T-helper 1 cell treated with Interleukin-12 subunit alpha and Interleukin-12 subunit beta and Interleukin-4 antibody, amounts not matched to agents 30 μg/mL and 1 μg/mL, for 36 hours (primary cell): ENCODE results near the gene LRRC3B.

Experiments
- H3K27ac Mint-ChIP-seq: one replicate; pipeline ENCODE4 v1.8.0; 2021; ENCODE audit warnings: mild to moderate bottlenecking, mixed read lengths
- H3K27me3 Mint-ChIP-seq: one replicate; pipeline ENCODE4 v1.8.0; 2021; ENCODE audit warnings: low read depth, mixed read lengths
- H3K36me3 Mint-ChIP-seq: one replicate; pipeline ENCODE4 v1.8.0; 2021; ENCODE audit warnings: low read depth, mixed read lengths
- H3K4me1 Mint-ChIP-seq: one replicate; pipeline ENCODE4 v1.8.0; 2021; ENCODE audit warnings: low read depth, mixed read lengths
- H3K4me3 Mint-ChIP-seq: one replicate; pipeline ENCODE4 v1.8.0; 2021; ENCODE audit warnings: mild to moderate bottlenecking, moderate library complexity, mixed read lengths
- H3K9me3 Mint-ChIP-seq: one replicate; pipeline ENCODE4 v1.8.0; 2021; ENCODE audit warnings: mixed read lengths

LRRC3B gene

DNA sequence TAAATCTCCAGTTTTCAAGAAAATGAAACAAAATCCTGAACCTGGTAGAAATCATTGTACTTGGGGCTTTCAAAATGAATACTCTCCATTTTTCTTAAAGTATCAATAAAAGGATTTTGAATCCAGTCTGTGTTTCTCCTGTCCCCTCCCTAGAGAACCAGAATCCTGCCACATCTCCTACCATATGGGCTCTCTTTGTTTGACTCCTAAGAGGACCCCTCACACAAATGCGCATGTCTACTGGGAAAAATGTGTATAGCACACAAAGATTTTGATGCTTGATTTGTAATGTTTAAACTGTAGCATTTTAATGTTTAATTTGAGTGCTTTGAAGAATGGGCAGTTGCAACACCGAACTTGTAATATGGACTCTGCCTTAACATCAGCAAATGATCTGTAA, 25.9 kb downstream of the LRRC3B start:
- Mint-ChIP-seq H3K36me3 (no peaks in the 10 kb centered on the region), H3K27me3 (no peaks in the 10 kb centered on the region), H3K27ac (no peak overlapping the region), H3K4me1 (no peaks in the 10 kb centered on the region), H3K9me3 (no peaks in the 10 kb centered on the region), H3K4me3 (no peak overlapping the region)

DNA sequence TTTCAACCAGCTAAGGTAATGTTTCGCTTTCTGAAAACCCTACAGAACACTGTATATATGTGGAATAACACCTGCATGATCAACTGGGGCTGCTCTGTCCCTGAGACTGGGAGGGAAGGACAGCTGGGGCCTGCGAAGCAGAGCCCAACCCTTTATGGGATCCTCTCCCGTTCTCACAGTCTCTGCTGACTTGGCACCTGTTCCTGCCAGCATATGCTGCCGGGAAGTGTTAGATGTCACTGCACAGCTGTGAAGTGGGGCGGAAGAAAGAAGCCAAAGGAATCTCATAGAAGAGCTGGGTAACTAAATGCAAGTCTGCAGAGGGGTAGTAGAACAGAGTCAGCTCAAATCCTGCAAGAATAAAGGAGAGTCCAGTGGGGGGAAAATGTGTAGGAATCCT, 29.6 kb downstream of the LRRC3B start:
- no peaks in the 10 kb centered on the region for H3K4me1 Mint-ChIP-seq
- H3K36me3 Mint-ChIP-seq, result no peaks in the 10 kb centered on the region
- no peak overlapping the region for H3K4me3 Mint-ChIP-seq
- no peaks in the 10 kb centered on the region for H3K9me3 Mint-ChIP-seq
- no peak overlapping the region for H3K27ac Mint-ChIP-seq
- H3K27me3 Mint-ChIP-seq, result no peaks in the 10 kb centered on the region

DNA sequence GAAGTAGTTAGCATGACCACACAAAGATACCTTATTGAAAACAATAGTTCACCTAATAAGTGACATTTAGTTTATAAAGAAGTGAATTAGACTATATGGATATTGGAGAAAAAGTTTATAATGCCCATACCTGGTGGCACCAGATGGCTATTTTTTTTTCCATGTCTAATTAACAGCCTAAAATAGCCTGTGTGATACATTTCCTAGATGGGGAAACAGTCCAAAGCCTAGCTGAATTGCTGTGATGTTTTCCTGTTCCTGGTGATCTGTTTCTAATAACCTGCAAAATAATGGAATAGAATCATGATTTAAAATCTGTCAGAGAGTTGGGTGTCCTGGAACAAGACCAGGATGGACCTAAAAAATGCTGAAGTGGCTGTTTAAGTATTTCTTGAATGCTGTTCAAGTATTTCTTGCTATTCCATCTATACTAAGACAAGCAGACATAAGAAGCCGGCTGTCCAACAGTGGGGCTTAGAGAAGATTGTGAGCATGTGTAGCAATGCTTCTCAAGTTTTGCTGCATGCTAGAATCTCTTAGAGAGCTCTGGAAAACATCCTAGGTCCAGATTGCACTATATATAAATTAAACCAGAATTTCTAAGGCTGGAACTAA, 31.3 kb downstream of the LRRC3B start:
- H3K4me3 Mint-ChIP-seq, result no peak overlapping the region
- no peaks in the 10 kb centered on the region for H3K27me3 Mint-ChIP-seq
- H3K4me1 Mint-ChIP-seq, result no peaks in the 10 kb centered on the region
- H3K9me3 Mint-ChIP-seq, result peaks cover 4% of the 10 kb centered on the region
- no peak overlapping the region for H3K27ac Mint-ChIP-seq
- H3K36me3 Mint-ChIP-seq, result no peaks in the 10 kb centered on the region

GRCh38 chr3:26655231-26655630, 32.7 kb downstream of the LRRC3B start:
- Mint-ChIP-seq H3K4me1 (no peaks in the 10 kb centered on the region), H3K9me3 (peaks cover 4% of the 10 kb centered on the region)

GRCh38 chr3:26657348-26657976, 34.9 kb downstream of the LRRC3B start:
- Mint-ChIP-seq H3K4me1 (no peaks in the 10 kb centered on the region), H3K36me3 (no peaks in the 10 kb centered on the region), H3K27ac (no peak overlapping the region), H3K27me3 (no peaks in the 10 kb centered on the region), H3K9me3 (peaks cover 4% of the 10 kb centered on the region), H3K4me3 (no peak overlapping the region)

More at GRCh38 chr3:26655231-26655630, 32.7 kb downstream of the LRRC3B start:
- H3K36me3 Mint-ChIP-seq, result no peaks in the 10 kb centered on the region
- no peak overlapping the region for H3K4me3 Mint-ChIP-seq
- H3K27me3 Mint-ChIP-seq, result no peaks in the 10 kb centered on the region
- H3K27ac Mint-ChIP-seq, result no peak overlapping the region

DNA sequence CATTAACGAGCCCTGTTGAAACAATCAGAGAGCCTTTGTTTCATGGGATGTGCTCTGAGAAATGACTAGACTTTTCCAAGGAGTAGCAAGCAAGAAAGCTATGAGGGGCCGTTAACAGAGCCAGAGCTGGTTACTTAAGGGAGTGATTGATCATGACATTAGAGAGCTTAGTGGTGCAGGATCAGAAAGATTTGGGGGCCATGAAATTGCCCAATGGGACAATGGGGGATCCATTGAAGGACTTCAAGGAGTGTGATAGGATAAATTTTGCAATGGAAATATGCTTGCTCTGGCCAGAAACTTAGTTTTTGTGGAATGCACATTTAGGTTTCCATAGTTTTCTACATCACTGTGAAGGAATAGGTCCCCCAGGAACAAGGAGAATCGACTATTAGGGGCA, 45.6 kb downstream of the LRRC3B start:
- Mint-ChIP-seq H3K9me3 (peaks cover 3% of the 10 kb centered on the region), H3K4me1 (no peaks in the 10 kb centered on the region), H3K4me3 (no peak overlapping the region), H3K27ac (no peak overlapping the region), H3K36me3 (no peaks in the 10 kb centered on the region), H3K27me3 (no peaks in the 10 kb centered on the region)

DNA sequence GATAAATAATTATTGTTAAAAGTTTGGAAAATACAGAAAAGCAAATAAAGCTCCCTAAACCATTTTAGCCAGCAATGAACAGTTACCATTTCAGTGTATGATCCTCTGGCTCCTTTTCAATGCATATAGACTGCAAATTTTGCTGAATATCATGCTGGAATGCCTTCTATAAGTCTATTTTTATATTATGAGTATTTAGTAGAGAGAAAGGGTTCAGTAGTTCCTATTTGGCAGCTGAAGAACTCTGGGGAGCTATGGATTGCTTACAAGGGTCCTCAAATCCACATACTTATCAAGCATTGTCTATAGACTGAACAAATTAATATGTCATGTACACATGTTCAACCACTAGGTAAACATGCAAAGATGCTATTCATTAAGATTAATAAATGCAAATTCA, 46.1 kb downstream of the LRRC3B start:
- H3K36me3 Mint-ChIP-seq, result no peaks in the 10 kb centered on the region
- no peaks in the 10 kb centered on the region for H3K4me1 Mint-ChIP-seq
- H3K4me3 Mint-ChIP-seq, result no peak overlapping the region
- H3K9me3 Mint-ChIP-seq, result peaks cover 3% of the 10 kb centered on the region
- H3K27ac Mint-ChIP-seq, result no peak overlapping the region
- no peaks in the 10 kb centered on the region for H3K27me3 Mint-ChIP-seq

GRCh38 chr3:26675336-26675735, 52.8 kb downstream of the LRRC3B start:
- Mint-ChIP-seq H3K27me3 (no peaks in the 10 kb centered on the region), H3K27ac (no peak overlapping the region), H3K9me3 (no peaks in the 10 kb centered on the region), H3K4me3 (no peak overlapping the region), H3K36me3 (no peaks in the 10 kb centered on the region), H3K4me1 (no peaks in the 10 kb centered on the region)

GRCh38 chr3:26681632-26682031, 59.1 kb downstream of the LRRC3B start:
- no peak overlapping the region for H3K4me3 Mint-ChIP-seq

DNA sequence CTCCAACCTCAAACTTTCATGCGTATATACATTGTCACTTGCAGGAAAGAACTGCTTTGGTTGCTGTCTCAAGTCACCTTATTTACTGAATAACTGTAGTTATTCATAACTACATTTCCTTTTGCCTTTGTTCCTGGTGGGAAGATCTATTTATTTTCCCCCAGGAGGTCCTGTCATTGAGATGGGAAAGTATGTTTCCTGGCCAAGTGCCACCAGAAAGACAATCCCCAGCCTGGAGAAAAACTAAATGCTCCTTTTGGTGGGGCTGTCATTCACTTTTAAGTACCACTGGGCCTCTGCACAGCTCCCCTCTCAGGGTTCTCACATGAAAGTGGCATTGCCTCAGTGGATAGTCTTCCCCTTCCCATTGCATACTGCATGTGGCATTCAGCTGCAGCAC, 59.8 kb downstream of the LRRC3B start:
- no peaks in the 10 kb centered on the region for H3K36me3 Mint-ChIP-seq
- H3K27me3 Mint-ChIP-seq, result no peaks in the 10 kb centered on the region
- H3K27ac Mint-ChIP-seq, result no peak overlapping the region
- peaks cover 3% of the 10 kb centered on the region for H3K9me3 Mint-ChIP-seq
- H3K4me3 Mint-ChIP-seq, result no peak overlapping the region
- H3K4me1 Mint-ChIP-seq, result no peaks in the 10 kb centered on the region

More at GRCh38 chr3:26681632-26682031, 59.1 kb downstream of the LRRC3B start:
- no peaks in the 10 kb centered on the region for H3K27me3 Mint-ChIP-seq
- no peak overlapping the region for H3K27ac Mint-ChIP-seq
- H3K36me3 Mint-ChIP-seq, result no peaks in the 10 kb centered on the region
- no peaks in the 10 kb centered on the region for H3K4me1 Mint-ChIP-seq
- H3K9me3 Mint-ChIP-seq, result no peaks in the 10 kb centered on the region

GRCh38 chr3:26683902-26684301, 61.3 kb downstream of the LRRC3B start:
- Mint-ChIP-seq H3K4me3 (no peak overlapping the region), H3K9me3 (peaks cover 3% of the 10 kb centered on the region), H3K4me1 (no peaks in the 10 kb centered on the region), H3K36me3 (no peaks in the 10 kb centered on the region), H3K27ac (no peak overlapping the region), H3K27me3 (no peaks in the 10 kb centered on the region)

DNA sequence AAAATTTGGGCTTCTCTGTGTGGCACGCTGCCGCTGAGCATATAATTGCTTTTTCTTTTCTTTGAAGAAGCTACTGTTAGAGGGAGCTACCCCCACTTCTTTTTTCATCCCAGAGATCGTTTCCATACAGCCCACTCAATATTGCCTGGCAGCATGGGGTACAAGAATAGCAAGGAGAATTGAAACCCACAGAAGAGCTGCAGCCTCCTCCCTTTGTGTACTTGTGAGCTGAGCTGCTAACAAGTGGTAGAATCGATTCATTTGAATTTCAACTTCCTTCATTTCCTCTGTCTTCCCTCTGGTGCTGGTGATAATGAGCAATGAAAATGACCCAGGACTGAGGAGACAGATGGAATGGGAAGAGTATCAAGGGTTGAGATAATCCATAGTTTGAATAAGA, 64.9 kb downstream of the LRRC3B start:
- Mint-ChIP-seq H3K36me3 (no peaks in the 10 kb centered on the region), H3K9me3 (peaks cover 3% of the 10 kb centered on the region), H3K27me3 (no peaks in the 10 kb centered on the region), H3K4me1 (no peaks in the 10 kb centered on the region), H3K4me3 (no peak overlapping the region), H3K27ac (no peak overlapping the region)

- Mint-ChIP-seq H3K36me3 (no peaks in the 10 kb centered on the region), H3K9me3 (peaks cover 3% of the 10 kb centered on the region), H3K4me1 (no peaks in the 10 kb centered on the region), H3K4me3 (no peak overlapping the region), H3K27me3 (no peaks in the 10 kb centered on the region), H3K27ac (no peak overlapping the region)
Observed at GRCh38 chr3:26699553-26699952, 77.0 kb downstream of the LRRC3B start.

- Mint-ChIP-seq H3K36me3 (no peaks in the 10 kb centered on the region), H3K27ac (no peak overlapping the region), H3K4me1 (no peaks in the 10 kb centered on the region), H3K9me3 (peaks cover 3% of the 10 kb centered on the region), H3K4me3 (no peak overlapping the region), H3K27me3 (no peaks in the 10 kb centered on the region)
Observed at GRCh38 chr3:26703519-26703918, 80.9 kb downstream of the LRRC3B start.

DNA sequence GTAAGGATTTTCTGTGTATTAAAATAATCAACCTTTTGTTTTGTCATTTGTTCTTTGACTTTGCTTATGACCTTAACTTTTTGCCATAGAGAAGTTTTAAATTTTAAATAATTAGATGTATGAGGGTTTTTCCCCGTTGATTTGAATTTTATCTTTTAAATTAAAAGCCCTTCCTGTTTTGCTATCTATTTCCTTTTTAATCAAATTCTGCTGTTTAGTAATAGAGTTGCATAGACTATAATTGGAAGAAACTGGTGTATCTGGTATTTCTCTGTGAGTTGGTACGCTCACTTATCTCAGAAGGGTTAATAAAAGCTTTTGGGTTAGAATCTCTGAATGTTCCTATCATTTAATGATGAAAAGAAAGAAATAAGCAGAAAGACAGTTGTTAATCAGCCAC, 82.2 kb downstream of the LRRC3B start:
- peaks cover 3% of the 10 kb centered on the region for H3K9me3 Mint-ChIP-seq
- no peak overlapping the region for H3K4me3 Mint-ChIP-seq
- no peaks in the 10 kb centered on the region for H3K4me1 Mint-ChIP-seq
- H3K27ac Mint-ChIP-seq, result no peak overlapping the region
- H3K36me3 Mint-ChIP-seq, result no peaks in the 10 kb centered on the region
- H3K27me3 Mint-ChIP-seq, result no peaks in the 10 kb centered on the region
